Fibroblast of skin of back (primary cell): ENCODE measurements around the gene MOK. TPM values are rescaled to one million over a fixed set of nuclear protein-coding genes. Genes with fewer than 3 reads are reported as not detected.
"Not testable (repeated sequence)": the region's sequence is repeated elsewhere in the genome, so short reads cannot be mapped to it uniquely, and the experiment has no call there.

Source experiments
- DNase-seq: peaks from one replicate; pipeline ENCODE4 v3.0.0-alpha.2; 2013
- polyA plus RNA-seq, 2 experiments: library from polyadenylated mRNA; unstranded; fragments of 120-200 nt; gene quantifications; one replicate each; pipeline ENCODE4 v1.2.1, GENCODE V29; 2013; ENCODE audit not compliant: insufficient read length in 2 of 2

Gene MOK, protein sequence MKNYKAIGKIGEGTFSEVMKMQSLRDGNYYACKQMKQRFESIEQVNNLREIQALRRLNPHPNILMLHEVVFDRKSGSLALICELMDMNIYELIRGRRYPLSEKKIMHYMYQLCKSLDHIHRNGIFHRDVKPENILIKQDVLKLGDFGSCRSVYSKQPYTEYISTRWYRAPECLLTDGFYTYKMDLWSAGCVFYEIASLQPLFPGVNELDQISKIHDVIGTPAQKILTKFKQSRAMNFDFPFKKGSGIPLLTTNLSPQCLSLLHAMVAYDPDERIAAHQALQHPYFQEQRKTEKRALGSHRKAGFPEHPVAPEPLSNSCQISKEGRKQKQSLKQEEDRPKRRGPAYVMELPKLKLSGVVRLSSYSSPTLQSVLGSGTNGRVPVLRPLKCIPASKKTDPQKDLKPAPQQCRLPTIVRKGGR
- 3.9 TPM for polyA plus RNA-seq (2013, experiment 1 of 2; ENCODE audit: insufficient read length)
- 2.2 TPM for polyA plus RNA-seq (2013, experiment 2 of 2; ENCODE audit: insufficient read length)

DNA sequence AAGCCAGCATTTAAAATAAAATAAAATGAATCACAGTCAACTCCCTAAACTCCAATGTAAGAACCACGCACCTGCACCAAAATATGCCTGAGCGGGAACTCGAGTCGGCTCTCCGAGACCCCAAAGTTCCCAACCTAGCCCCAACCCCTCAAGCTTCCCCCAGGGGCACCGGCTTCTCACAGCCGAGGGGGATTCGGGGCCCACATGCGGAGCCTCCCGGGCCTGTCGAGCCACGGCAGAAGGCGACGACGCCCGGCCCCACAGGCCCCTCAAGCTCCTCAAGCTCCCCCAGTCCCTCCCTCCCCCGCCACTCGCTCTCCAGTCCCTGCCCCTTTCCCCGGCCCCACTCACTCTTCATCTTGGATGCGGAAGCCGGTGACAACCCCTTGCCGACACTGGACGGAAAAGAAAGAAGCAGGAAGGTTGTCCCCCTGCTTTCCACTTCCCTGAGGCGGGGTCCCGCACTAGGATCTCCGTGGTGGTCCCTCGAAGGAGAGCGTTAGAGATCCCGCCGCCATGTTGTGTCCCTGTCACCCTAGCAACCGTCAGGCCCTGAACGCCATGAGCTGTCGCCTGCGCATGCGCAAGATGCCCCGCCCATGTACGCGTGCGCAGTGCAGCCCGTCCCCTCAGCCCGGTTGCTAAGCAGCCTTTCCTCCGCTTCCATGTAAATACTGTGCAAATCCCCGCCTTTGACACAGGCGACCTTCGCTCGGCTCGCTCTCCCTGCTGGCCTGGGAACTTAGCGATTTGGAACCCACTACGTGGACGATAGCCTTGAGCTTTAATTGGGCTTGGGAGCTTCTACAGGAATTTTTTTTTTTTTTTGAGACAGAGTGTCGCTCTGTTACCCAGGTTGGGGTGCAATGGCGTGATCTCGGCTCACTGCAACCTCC is at the start of gene MOK:
MOK (minus strand) TSS at position 554 of the 896 bp plus-strand sequence; CDS start at position 358, 196 bp downstream.
- DNase-seq: peak; percentile 93

DNA sequence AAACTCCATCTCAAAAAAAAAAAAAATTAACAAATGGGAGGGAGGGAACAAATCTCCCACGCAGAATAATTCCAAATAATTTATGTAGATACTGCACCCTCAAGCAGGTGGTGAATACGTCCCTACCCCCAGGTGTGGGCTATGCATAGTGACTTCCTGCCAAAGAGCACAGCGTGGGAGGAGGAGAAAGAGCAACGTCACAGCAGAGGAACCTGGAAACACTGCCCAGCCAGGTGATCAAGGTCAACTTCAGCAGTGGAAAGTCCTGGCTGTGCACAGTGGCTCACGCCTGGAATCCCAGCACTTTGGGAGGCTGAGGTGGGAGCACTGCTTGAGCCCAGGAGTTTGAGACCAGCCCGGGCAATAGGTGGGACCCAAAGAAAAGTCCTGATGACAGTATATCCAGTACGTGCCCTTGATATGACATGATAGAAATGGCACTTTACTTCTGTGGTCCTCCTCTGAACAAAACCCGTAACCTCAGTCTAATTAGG is 48.2 kb upstream of the MOK start:
- DNase-seq: no peak

DNA sequence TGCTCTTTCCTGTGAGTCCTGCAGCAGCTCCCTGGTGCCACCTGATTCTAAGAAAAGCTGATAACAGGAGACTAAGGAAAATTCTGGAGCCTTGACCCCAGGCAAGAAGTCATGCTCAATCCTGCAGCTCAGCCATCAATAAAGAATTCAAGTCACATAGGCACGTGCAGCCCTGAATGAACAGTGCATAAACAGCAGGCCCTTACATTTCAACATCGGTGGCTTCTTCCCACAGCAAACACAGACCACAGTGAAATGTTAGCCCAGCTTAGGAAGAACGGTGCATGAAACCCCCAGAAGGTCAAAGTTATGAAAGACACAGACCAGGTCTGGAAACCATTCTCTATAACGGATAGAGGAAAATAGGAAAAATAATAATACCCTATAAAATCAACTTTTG is 47.2 kb upstream of the MOK start:
- DNase-seq: no peak

DNA sequence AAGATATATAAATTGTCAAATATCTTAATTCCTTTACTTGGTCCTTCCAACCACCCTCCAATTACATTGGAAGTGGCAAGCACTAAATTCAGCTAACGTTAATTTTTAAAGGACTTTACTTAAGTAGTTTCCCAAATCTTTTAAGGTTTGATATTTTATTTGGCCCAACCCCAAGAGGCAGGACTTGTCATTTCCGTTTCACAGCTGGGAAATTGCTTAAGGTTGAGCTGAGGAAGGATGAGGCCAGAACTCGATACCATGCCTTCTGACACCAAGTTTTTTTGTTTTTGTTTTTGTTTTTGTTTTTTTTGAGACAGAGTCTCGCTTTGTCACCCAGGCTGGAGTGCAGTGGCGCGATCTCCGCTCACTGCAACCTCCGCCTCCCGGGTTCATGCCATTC is 46.6 kb upstream of the MOK start:
- peak; percentile 7 for DNase-seq

DNA sequence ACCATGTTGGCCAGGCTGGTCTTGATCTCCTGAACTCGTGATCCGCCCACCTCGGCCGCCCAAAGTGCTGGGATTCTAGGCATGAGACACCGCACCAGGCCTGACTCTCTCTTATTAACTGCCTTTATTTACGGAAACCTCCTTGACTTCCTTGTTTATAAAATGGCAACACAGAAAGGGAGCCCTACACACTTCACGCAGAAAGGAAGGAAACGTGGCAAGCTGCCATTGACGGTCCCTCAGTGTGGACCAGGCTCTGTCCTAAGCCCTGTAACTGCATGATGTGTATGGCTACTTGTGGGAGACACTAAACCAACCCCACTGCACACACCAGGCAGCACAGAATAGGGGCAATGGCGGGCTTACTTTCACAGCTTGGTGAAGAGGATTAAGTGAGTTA is 46.1 kb upstream of the MOK start:
- no peak for DNase-seq

DNA sequence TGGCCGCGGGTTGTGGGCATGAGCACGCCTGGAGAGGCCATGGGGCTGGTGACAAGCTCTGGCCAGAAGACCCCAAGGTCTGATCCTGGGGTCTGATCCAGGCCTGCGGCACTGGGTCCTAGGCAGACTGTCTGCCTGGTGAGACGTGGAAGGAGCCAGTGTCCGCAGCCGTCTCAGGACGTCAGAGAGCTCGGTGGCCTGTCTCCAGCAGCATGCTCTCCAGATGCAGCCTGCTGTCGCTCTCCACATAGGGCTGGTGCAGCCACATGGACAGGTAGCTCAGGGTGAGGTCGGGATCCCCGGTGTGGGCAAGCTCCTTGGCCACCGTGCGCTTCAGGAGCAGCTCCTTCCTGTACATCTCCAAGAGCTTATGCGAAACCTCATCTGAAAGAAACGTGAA is 43.4 kb upstream of the MOK start:
- DNase-seq: no peak

DNA sequence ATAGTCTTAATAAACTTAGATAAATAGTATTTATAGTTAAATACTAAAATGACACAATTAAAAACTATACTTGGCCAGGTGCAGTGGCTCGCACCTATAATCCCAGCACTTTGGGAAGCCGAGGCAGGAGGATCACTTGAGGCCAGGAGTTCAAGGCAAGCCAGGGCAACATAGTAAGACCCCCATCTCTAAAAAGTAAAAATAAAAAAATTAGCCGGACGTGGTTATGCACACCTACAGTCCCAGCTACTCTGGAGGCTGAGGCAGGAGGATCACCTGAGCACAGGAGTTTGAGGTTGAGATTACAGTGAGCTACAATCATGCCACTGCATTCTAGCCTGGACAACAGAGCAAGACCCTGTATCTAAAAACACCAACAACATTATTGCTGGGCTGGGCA is 41.7 kb upstream of the MOK start:
- DNase-seq: no peak

DNA sequence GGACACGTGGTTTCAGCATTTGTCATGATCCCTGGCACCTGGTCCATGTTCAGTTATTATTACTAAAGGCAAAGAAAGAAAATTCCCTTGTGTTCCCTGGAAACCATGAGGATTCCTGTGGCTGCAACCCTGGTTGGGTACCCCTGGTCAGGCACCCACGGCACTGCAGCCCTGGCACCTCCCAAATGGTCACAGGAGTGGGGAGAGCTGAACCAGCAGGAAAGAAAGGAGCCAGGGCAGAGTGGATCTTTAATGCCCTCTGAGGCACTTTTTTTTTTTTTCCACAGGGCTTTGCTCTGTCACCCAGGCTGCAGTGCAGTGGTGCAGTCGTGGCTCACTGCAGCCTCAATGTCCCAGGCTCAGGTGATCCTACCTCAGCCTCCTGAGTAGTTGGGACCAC is 40.3 kb upstream of the MOK start:
- DNase-seq: no peak

DNA sequence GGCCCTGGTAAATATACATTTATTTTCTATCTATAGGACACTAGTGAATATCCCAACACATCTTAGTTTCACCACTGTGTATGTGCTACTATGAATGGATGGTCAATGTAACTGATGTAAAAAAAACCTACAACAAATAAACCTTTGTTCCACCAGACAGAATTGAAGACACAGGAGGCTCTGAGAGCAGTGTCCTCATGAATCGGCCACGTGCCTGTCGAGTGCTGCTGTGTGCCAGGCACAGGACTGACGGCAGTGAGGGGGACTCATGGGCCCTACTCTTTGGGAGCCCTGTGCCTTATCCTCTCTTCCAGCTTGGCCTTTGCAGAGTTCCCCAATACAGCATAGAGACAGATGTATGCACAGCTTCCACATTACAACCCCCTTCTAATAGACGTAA is 39.5 kb upstream of the MOK start:
- DNase-seq: no peak

DNA sequence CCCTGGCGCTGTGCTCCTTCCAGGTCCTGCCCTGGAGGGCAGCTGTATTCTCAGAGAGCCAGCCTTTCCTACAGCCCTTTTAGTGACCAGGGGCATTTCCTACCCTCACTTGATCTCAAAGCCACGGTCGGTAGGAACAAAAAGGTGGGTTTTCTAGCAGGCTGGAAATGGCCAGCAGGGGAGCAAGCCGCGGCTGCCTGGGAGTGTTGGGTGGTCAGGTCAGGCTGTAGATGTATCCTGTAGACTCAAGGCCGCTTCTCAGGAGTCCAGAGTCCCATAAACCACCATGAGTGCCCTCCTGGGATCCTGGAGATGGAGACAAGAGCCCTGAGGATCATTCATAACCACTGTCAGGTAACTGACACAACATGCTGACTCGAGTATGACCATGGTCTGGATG is 39.1 kb upstream of the MOK start:
- DNase-seq: no peak

DNA sequence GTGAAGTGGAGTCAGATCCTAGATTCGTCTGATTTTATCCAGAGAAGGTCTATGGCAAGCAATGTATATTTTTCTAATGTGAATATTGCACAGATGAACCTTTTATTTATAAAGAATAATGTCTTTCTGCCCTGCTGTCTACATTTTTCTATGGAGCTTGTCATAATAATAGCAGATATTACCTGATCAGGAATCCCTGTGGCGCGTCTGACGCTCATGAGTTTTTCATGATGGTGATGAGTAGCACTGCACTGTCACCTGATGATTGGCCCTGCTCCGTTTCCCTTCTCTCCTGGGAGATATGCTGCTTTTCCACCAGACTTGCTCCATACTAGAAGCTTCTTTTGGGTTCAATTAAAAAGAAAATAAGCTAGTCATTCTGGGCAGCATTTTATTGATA is 37.3 kb upstream of the MOK start:
- no peak for DNase-seq

DNA sequence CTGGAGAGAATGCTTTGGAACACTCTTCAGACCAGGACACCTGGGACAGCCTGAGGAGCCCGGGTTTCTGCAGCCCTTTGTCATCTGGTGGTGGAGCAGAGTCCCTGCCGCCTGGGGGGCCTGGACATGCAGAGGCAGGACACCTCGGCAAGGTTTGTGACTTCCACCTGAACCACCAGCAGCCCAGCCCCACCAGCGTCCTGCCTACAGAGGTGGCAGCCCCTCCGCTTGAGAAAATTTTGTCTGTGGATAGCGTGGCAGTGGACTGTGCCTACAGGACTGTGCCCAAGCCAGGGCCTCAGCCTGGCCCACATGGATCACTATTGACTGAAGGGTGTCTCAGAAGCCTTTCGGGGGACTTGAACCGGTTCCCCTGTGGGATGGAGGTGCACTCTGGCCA is 36.6 kb upstream of the MOK start:
- no peak for DNase-seq

DNA sequence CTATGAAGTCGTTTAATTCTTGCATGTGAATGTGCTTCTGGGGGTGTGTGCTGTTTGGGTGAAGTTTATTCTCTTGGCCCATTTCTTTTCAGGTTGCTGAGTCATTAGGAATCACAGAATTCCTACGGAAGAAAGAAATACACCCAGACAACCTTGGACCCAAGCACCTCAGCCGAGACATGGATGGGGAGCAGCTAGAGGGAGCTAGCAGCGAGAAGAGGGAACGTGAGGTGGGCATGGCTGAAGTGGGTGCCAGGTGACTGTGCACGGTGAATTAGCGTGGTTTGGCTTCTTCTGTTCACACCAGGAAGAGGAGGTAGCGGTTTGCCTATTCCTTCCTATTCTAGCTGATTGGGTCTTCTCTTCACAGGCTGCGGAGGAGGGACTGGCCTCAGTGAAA is 33.8 kb upstream of the MOK start:
- no peak for DNase-seq

DNA sequence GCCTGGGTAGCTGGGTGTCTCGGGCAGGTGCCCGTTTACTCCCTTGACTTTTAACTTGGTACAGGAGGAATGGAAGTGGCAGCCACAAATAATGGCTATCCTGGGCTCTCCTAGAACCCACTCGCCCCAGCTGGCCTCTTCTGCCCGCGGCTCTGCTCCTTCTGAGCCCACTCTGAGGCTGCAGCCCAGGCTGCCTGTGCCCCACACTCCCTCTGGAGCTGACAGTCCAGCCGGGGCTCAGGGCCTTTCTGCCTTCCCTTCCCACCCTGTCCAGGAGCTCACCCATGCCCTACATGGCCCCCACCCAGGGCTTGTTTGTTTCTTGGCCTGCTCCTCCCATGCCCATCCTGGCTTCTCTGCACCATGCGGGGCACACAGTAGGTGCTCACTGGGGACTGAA is 30.2 kb upstream of the MOK start:
- no peak for DNase-seq

DNA sequence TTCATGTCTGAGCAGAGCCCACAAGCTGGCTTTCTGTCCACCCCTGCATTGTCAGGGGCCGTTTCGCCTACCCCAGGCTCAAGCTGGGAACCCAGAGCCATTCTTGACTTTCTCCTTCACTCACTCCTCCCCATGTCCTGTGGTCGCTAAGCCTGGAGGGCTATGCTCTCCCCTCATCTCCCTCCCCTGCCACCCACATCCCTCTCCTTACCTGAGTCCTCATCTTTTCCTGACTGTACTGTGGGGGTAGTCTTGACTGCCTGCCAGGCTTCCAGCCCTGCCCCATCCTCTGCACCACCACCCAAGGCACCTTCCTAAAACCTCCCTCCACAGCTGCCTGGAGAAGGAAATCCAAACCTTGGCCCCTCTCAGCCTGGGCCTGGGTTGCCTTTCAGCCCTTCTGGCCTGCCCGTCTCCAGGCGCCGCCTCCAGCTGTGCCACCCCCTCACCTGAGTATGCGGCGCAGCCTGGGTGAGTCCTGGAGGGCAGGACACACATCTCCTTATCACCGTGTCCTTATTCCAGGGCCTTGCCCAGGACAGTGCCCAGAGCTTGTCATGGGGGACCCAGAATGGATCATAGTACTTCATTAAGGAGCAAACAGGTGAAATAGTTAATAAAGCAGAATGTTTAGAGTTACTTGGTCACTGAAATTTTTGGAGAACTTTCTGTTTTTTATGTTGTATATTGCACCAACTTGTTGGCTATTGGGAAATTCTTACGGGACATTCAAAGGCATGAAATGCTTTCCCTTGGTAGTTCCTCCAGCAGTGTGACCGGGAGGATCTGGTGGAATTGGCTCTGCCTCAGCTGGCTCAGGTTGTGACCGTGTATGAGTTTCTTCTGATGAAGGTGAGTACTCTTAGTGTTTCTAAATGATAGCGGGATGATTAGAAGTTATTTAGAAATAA is 29.1 kb upstream of the MOK start:
- DNase-seq: no peak

DNA sequence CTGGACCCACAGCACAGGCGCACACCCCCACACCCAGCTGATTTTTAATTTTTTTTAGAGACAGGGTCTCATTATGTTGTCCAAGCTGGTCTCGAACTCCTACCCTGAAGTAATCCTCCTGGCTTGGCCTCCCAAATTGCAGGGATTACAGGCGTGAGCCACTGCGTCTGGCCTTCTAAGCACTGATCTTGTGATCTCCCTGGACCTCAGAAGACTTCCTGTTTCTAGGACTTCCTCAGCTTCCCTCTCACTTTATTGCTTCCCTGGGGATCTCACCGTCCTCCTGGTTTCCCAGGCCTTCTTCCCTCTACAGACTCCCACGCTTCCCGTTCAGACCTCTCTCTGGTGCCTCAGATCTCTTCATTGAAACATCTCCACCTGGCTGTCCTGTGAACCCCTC is 28.4 kb upstream of the MOK start:
- DNase-seq: no peak

DNA sequence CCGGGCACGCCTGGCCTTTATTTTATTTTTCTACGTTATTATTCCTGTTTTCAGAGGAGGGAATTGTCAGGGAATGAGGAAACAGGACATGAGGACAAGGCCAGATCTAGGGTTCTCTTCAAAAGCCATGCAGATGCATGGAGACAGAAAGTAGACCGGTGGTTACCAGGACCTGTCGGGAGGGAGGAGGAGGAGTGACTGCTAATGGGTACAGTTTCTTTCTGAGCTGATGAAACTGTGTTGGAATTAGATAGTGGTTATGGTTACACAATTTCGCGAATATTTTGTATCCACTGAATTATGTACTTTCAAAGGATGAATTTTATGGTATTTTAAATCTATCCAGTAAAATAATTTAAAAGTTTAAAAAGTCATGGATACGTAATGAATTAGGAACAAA is 25.8 kb upstream of the MOK start:
- no peak for DNase-seq

DNA sequence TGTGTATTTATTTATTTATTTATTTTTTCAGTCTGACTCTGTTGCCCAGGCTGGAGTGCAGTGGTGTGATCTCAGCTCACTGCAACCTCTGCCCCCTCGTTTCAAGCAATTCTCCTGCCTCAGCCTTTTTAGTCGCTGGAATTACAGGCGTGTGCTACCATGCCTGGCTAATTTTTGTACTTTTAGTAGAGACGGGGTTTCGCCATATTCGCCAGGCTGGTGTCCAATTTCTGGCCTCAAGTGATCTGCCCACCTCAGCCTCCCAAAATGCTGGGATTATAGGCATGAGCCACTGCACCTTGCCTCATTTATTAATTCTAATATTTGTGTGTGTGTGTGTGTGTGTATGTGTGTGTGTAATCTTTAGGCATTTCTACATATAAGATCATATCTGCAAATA is 24.4 kb upstream of the MOK start:
- not testable (repeated sequence) for DNase-seq

DNA sequence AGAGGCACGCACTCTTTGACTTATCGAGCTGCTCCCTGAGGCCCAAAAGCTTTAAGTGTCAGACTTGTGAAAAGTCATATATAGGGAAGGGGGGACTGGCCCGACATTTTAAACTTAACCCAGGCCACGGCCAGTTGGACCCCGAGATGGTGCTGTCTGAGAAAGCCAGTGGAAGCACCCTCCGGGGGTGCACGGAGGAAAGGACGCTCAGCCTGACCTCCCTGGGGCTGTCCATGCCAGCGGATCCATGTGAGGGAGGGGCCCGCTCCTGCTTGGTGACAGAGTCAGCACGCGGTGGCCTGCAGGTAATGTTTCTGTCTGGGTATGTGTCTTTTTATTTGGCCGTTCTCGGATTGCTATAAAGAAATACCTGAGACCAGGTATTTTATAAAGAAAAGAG is 21.6 kb upstream of the MOK start:
- no peak for DNase-seq

DNA sequence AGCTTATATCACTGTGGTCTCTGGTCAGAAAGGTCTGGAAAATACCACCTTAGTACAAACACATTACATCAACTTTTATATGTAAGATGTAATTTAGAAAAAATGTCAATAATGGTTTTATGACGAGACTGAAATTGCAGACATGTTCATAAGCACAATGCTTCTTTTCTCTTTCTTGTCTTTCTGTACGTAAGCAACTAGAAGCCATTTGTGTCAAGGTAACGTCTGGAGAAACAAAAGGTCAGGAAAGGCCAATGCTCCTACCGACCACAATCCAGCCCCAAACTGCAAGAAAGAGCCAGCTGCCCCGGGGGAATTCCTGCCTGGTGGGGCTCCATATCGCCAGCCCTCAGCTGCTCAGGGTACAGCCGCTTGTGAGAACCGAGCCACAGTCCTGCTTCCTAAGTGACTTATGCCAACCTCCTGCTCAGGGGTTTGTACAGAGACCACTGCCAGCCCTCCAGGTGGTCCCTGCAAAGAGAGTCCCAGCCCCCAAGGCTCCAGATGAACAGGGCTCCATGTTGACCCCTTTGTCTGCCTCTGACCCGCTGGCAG is 20.9 kb upstream of the MOK start:
- no peak for DNase-seq

DNA sequence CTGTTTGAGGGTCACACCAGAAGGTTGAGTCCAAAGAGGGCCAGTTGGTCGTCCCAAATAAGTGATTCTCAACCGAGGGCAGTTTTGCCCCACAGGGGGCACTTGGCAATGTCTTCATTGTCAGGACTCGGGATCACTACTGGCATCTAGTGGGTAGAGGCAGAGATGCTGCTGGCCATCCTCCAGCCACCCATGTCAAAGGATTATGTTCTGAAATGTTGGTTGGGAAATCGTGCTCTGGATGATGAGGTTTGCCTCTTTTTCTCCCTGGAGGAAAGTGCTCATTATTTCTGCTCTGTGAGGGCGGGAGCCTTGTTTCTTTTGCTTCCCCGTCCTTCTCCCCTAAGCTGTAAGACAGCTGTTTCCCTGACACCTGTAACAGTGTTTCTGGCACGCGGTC is 18.1 kb upstream of the MOK start:
- peak; percentile 78 for DNase-seq
